Activated CD4-positive, alpha-beta T cell treated with anti-CD3 and anti-CD28 coated beads for 1 hour (primary cell): ENCODE measurements around the gene LPXN.
A peak's percentile ranks its signal among the peaks of the same experiment; 100 is the strongest.

Experiments used
- DNase-seq: peaks from one replicate; pipeline ENCODE4 v3.0.0-alpha.2; 2020

LPXN gene

GRCh38 chr11:58575377-58576020 lies at the start of gene LPXN:
TSS of gene LPXN (minus strand) at chr11:58575856. CDS start at chr11:58575772, 84 bp downstream.
- DNase-seq = peak; percentile 37

GRCh38 chr11:58625086-58625485 lies 49.4 kb upstream of the LPXN start:
- no peak for DNase-seq

DNA sequence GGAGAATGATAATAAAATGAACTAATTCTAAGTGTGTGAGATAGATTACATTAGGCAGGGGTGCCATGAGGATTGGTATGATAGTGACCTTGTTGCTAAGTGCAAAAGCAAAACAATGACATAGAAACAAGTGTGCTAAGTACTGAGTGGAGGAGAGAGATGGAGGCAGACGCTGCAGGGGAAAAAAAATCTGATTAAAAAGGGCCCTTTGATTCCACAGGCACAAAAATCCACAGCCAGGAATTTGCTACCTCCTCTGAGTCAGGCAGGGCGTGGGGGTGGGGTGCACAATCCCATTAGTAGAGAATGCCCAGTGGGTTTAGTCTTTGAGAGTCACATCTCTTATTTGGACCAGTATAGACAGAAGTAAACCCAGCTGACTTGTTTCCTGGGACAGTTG lies 46.7 kb upstream of the LPXN start, which contains the start of gene CNTF:
CNTF (plus strand) TSS at position 322 of the 400 bp plus-strand sequence. CDS start 88 bp downstream, outside the sequence.
- no peak for DNase-seq

DNA sequence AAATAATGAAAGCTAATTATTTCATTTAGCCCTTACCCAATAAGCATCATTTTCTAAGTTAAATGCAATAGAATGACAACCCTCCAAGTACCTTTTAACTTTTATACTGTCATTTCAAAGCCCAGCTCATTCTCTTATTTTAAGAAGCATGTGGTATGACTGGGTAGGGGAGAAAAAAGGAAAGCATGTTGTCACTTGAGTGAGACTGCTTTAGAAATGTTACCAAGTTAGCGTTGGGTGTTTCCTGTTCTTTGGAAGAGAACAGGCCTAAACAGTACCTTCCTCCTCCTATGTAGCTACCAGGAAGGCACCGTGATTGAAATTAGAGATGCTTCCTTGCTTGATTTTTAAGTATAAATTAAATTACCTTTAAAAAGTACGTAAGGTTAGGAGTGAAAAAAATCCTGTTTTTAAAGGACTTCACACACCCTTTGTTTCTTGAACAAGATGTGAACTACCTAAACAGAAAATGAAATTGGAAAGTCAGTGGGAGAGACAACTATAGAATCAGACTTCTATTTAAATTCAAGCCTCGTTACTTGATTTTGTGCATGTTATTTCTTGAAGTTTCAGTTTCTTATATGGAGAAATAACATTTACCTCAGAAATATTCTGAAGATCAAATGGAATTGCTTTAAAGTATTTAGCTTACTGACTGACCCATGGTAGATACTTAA lies 46.1 kb upstream of the LPXN start:
- no peak for DNase-seq

DNA sequence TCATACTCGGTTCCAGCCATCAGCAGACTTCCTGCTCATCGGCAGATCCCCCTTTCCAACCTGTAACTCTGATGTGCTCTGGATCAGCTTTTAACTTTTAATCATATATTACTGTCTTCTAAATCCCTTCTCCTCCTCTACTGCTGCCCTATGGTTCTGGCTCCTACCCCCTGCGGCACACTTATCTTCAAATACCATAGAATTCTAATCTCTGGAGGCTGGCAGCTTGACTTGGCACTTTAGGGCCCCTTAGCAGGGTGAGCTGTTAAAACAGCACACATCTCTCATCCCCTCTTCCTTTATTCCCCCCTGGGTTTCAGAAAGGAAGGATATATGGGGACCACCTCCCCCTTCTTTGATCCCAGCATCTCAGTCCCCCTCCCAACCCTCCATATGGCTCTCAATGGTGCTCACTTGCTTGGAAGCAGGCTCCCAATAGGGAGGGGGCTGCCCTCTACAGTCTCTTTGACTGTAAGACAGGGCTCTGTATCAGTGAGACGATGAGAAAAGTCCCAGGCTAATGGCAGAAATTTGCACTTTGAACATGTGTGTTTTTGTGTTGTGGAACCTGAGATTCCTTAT lies 42.4 kb upstream of the LPXN start:
- no peak for DNase-seq

DNA sequence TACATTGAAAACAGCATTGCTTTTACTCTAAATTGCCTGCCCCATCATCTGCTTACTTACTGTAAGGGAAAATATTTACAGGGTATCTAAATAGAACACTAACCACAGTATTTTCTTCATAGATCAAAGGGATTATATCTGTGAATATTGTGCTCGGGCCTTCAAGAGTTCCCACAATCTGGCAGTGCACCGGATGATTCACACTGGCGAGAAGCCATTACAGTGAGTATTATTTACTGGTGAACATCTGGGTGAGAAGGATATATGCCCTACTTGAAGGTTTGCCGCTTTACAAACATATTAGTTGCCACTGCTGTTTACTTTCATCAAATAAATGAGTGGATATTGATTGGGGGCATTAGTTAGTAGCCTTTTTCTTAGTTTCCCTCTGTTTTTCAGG lies 40.9 kb upstream of the LPXN start:
- no peak for DNase-seq

- DNase-seq = no peak
Observed at GRCh38 chr11:58615559-58615958, 39.9 kb upstream of the LPXN start.

GRCh38 chr11:58613228-58613627 lies 37.6 kb upstream of the LPXN start:
- no peak for DNase-seq

DNA sequence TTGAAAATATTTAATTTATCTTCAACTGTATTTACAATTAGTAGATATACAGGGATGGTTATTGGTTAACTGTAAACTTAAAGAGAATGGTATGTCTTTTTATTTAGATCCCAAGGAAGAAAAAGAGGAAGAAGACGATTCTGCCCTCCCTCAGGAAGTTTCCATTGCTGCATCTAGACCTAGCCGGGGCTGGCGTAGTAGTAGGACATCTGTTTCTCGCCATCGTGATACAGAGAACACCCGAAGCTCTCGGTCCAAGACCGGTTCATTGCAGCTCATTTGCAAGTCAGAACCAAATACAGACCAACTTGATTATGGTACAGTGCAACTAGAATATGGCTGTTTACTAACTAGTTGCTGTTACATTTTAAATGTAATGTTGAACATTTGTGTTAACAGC lies 34.1 kb upstream of the LPXN start:
- no peak for DNase-seq

GRCh38 chr11:58608331-58608730 lies 32.7 kb upstream of the LPXN start:
- DNase-seq = no peak

GRCh38 chr11:58606930-58607714 lies 31.5 kb upstream of the LPXN start:
- no peak for DNase-seq

- DNase-seq = no peak
Observed at GRCh38 chr11:58600510-58600909, 24.9 kb upstream of the LPXN start.

- DNase-seq = no peak
Observed at GRCh38 chr11:58597486-58598144, 22.0 kb upstream of the LPXN start.

DNA sequence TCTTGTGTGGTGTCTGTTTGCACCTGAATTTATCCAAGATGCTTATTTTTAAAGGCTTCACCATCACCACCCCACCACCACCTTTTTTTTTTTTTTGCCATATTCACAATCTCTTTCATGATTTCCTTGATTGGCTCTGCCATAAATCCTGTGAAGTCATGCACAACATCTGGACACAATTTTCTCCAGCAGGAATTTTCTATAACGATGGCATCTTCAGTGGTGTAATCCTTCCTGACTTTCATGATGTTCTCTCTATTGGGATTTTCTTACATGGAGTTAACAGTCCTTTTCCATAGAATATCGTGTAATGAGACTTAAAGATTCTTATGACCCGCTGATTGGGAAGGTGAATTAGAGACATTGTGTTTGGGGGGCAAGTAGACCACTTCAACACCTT lies 21.0 kb upstream of the LPXN start:
- no peak for DNase-seq

DNA sequence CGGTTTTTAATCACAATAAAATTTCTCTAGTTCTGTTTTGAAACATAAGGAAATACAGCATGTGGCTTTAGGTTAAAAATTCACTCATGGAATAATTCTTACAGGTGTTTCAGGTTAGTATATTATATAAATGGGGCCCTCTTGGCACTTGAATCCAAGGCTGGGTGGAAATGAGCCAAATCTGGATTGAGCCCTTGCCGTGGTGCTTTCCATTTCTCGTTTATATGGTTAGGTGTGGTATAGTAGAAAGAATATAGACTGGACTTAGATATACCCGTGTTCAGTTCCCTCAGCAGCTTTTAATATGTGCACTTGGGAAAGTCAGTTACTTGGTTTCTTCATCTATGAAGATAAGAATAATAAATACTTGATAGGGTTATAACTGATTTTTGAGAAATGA lies 19.2 kb upstream of the LPXN start:
- no peak for DNase-seq

DNA sequence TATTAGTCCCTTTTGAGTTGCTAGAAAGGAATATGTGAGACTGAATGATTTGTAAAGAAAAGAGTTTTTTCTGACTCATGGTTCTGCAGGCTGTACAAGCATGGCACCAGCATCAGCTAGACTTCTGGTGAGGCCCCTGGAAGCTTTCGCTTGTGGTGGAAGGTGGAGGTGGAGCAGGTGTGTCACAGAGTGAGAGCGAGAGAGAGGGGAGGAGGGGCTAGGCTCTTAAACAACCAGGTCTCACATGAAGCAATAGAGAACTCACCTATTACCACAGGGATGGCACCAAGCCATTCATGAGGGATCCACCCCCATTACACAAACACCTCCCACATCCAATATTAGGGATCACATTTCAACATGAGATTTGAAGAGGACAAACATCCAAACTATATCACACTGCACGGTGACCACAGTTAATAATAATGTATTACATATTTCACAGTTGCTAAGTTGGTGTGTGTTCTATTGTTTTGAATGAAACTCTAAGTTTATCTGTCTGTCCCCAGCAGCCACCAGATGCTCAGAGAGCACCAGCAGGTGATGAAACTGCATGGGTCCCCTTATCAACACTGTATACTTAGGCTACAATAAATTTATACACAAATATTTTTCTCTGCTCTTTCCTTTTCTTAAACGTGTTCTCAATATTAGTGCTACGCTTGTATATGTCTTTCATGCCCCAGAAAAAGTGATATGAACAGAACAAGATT lies 17.3 kb upstream of the LPXN start:
- DNase-seq = no peak

- DNase-seq = no peak
Observed at GRCh38 chr11:58591659-58592058, 16.0 kb upstream of the LPXN start.

DNA sequence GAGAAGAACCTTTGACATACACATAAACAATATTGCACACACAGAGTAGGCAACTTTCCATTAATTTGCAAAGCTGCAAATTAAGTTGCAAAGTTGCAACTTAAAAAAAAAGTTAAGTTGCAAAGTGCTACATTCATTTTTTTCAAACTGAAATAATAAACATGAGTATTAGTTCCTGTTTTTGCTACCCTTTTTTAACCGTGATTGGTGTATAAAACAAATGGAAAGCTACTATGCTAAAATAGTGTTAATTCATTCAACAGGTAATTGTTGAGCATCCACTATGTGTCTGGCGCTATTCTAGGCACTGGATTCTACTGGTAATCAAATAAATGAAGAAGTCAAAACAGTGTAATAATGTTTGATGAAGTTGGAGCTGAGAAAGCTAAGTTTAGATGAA lies 11.3 kb upstream of the LPXN start:
- no peak for DNase-seq

DNA sequence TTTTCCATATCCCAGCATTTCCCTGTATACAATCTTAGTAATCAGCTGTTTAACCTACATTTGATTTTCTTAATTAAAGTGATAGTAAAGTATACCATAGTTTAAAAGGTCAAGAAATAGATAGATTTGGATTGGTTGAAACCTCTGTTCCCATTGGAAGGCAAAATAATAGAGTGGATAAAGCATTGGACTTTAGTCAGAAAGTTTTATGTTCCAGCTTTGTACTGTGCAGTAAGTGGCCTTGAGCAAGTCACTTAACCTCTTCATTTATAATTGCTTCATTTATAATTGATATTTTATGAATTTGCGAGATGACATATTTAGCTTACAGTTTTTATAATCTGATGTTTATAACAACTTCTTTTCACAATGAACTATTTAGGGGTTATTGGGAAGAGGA lies 6.8 kb upstream of the LPXN start:
- DNase-seq = no peak

- no peak for DNase-seq
Observed at GRCh38 chr11:58580311-58580710, 4.7 kb upstream of the LPXN start.

- DNase-seq = peak; percentile 89
Observed at GRCh38 chr11:58579192-58580129, 3.8 kb upstream of the LPXN start.
